Esophagus mucosa (tissue), 1 donor: ENCODE measurements around the gene THOC3. TPM values are rescaled to one million over a fixed set of nuclear protein-coding genes. Genes with fewer than 3 reads are reported as not detected.
"Not testable (repeated sequence)": the region's sequence is repeated elsewhere in the genome, so short reads cannot be mapped to it uniquely, and the experiment has no call there.

Experiments used
- ATAC-seq: fragments of 200-7000 bp; cut with Tn5 transposase; one replicate; pipeline ENCODE4 v1.9.1; 2020
- total RNA-seq: library from RNA; stranded (reverse); gene quantifications from one replicate; pipeline ENCODE4 v1.2.4, GENCODE V29; 2023
- donor health status: DM: yes; HTN: yes; CAD: no.

The THOC3 gene, protein sequence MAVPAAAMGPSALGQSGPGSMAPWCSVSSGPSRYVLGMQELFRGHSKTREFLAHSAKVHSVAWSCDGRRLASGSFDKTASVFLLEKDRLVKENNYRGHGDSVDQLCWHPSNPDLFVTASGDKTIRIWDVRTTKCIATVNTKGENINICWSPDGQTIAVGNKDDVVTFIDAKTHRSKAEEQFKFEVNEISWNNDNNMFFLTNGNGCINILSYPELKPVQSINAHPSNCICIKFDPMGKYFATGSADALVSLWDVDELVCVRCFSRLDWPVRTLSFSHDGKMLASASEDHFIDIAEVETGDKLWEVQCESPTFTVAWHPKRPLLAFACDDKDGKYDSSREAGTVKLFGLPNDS
- total RNA-seq = 155 TPM

- peak; percentile 99 for ATAC-seq
Observed at GRCh38 chr5:175967471-175968372, at the start of gene THOC3. TSS of gene THOC3 (minus strand) at chr5:175968315. CDS start at chr5:175968208, 107 bp downstream.

DNA sequence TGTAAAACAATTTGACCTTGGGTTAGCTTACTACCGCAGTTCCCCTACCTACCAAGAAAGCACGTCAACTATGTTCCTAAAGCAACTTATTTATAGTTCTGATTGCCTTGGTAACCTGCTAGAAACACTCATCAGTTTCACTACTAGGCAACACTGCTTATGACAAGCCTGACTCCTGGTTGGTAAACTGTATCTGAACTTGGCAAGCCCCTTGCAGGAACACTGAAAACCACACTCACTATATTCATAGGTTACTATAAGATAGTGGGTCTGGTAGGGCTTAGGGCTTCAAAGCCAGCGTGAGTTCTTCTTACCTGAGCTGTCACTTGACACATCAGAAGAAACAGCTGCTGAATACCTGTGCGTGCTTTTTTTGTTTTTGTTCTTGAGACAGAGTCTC, 49.2 kb upstream of the THOC3 start:
- not testable (repeated sequence) for ATAC-seq

DNA sequence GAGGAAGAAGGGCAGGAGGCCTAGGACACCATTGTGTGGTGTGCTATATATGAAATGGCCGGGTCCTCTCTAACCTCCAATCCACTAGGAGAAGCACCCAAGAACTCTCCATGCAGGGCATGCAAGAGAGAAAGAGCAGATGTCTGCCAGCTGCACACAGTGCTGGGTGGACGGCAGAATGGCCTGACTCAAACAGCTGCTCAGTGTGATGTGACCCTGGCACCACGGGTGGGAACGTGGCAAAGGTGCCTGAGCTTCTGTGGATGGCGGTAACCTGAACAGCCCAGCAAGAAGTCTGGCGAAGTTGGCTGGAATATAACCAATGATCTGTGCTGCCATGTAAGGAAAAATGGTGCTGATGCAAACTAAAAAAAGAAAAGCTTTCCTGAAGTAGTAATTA, 46.2 kb upstream of the THOC3 start:
- peak; percentile 26 for ATAC-seq

GRCh38 chr5:176011088-176011487, 43.0 kb upstream of the THOC3 start:
- not testable (repeated sequence) for ATAC-seq

GRCh38 chr5:176010202-176010601, 42.1 kb upstream of the THOC3 start:
- ATAC-seq = not testable (repeated sequence)

GRCh38 chr5:176007220-176007619, 39.1 kb upstream of the THOC3 start:
- ATAC-seq = not testable (repeated sequence)

DNA sequence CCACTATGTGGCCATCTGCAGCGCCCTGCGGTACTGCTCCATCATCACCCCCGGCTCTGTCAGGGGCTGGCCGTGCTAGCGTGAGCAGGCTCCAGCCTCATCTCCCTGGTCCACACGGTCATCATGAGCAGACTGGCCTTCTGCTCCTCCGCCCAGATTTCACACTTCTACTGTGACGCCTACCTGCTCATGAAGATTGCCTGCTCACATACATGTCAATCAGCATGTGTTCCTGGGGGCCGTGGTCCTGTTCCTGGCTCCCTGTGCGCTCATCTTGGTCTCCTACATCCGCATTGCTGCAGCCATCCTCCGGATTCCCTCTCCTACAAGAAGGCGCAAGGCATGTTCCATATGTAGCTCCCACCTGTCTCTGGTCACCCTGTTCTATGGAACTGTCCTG, 38.7 kb upstream of the THOC3 start:
- not testable (repeated sequence) for ATAC-seq

DNA sequence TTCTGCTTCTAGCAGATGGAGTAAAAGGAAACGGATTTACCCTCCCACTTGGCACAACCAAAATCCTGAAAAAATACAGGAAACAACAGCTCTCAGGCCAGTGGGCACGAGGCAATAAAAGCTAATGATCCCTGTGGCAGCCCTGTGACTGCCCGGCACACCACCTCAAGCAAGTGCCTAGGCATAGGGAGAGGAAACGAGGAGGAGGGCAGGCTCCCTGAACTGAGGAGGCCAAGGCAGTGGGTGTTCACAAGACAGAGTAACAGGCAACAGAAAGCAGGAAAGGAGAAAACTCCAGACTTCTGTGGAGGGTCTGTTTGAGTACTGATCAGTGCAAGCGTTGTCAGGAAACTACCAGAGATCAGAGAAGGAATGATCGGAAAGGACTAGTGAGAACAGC, 29.9 kb upstream of the THOC3 start:
- not testable (repeated sequence) for ATAC-seq

- ATAC-seq = not testable (repeated sequence)
Observed at GRCh38 chr5:175997495-175997894, 29.4 kb upstream of the THOC3 start.

DNA sequence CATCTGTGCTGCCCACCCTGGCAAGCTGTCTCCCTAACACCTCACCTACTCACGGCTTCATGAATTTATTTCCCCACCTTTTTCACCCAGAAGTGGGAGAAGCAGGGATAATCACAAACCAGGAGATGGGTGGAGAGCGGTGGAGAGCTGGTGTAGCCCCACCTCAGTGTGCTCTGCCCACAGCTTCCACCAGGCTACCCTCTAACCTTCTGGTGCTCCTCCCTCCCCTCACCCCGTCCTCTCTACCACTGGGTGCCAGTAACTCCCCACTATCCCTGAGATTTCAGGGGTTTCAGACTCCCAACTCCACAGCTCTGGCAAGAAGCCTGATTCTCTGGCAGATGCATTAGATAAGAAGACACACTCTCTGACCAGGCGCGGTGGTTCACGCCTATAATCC, 28.7 kb upstream of the THOC3 start:
- ATAC-seq = not testable (repeated sequence)

GRCh38 chr5:175995506-175995905, 27.4 kb upstream of the THOC3 start:
- ATAC-seq = not testable (repeated sequence)

DNA sequence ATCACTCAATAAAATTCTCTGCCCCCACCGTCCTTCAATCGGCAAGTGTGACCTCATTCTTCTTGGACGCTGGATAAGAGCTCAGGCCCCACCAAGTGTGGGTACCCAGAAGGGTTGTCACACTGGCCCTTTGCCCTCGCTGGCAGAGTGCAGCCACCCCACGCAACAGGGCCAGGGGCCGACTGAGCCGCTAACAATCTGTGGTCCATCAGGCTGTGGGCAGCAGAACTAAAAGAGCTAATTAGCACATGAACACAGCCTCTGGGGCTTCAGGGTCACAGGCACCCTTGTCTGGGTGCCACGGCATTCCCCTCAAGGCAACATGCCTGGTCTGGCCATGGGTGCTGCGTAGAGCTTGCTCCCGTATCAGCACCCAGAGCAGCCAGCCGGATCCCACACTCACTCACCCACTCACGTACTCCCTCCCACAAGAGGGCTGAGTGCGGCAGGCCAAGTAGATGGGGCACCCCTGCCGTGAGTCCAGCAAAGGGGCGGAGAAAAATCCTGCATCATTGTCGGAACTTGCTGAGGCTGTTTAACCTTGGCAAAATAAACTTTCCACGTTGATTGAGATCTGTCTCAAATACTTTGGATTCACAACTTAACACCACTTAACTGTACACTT, 11.4 kb upstream of the THOC3 start:
- peak; percentile 36 for ATAC-seq

DNA sequence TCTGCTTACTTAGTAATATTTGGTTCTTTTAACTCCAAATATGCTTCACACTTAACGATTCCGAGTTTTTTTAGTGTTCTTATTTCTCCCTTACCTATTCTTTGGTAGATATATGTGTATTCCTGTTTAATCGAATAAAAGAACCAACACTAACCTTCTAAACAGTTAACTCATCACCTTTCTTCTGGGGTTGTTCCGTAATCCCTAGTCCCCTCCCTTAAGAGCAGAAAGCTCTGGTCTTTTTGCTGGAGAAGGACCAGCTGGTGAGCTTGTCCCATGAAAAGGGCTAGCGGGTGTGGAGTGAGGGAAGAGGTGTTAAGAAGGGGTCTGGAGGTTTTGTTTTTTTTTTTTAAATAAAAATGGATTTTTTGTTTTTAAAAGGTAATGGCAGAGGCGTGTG, 266 bp upstream of the THOC3 start:
- not testable (repeated sequence) for ATAC-seq

GRCh38 chr5:175962329-175962728, 5.8 kb downstream of the THOC3 start:
- ATAC-seq = not testable (repeated sequence)

- ATAC-seq = peak; percentile 95
Observed at GRCh38 chr5:175960228-175960627, 7.9 kb downstream of the THOC3 start.

GRCh38 chr5:175958515-175958914, 9.6 kb downstream of the THOC3 start:
- peak; percentile 58 for ATAC-seq

- ATAC-seq = not testable (repeated sequence)
Observed at GRCh38 chr5:175954107-175954506, 14.0 kb downstream of the THOC3 start.

DNA sequence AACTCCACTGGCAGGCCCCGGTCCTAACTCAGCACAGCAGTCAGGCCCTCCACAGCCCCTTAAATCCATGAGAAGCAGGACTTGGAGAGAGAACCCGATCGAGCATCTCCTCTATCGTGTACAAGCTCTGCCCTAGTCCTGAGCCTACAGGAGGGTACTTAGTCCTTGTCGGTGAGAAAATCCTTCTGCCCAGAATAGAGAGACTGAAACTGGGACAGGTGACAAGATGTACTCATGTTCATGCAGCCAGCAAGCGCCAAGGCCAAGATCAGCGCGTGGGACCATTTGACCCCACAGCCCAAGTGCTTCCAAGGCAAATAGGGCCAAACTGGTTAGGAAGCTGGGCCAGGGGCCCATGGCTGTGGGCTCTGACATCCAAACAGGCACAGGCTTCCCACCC, 15.3 kb downstream of the THOC3 start:
- ATAC-seq = not testable (repeated sequence)

GRCh38 chr5:175951339-175951969, 16.7 kb downstream of the THOC3 start:
- ATAC-seq = peak; percentile 93

DNA sequence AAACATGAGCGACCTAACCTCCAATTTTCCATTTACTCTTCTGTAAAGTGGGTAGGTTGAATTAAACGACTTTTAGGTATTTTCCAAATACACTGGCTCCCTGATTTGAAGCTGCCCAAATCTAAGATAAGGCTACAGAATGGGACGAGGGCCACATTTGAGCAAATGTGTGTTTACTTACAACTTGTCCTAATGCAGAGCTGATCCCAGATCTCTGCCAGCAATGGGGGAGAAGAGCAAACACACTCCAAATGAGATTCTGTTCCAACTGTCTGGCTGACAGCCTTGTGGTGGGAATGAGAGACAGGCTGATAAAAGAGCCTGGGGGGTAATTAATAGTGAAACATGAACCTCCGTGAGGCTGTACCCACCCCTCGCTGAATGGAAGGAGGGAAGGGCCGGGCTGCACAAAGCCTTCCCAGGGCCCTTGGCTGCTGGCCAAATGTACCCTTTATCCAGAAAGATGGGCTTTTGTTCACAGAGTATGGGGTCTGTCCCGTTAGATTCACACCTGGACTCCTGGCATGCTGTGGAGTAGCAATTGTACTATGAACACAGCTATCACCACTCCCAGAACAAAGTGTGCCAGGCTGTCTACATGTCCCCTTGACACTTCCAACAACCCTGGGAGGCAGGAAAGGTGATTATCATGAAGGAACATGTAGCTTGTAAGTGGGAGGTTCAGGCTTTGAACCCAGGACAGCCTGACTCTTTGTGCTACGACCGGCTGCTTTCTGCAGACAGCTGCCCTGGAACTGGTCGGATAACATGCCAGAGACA, 19.6 kb downstream of the THOC3 start:
- ATAC-seq = peak; percentile 73

GRCh38 chr5:175943253-175943652, 24.9 kb downstream of the THOC3 start:
- ATAC-seq = peak; percentile 28

DNA sequence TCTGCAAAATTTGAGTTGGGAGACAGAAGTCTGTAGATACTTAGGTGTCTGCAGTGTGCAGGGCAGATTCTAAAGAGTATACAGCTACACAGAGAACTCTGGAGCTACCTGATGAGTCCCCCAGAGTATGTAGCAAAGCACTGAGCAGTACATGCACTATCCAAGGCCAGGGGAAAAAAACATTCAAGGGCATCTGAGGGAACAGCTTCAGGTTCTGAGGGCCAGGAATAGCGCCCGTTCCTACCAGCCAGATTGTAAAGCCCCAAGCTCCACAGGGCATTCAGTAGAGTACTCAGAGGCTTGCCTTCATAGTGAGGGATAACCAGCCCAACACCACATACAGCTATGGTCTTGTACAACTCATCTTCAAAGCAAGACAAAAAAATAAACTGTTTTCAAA, 27.5 kb downstream of the THOC3 start:
- ATAC-seq = not testable (repeated sequence)
